ENCODE measurements around the gene ZHX3.

ZHX3 gene

DNA sequence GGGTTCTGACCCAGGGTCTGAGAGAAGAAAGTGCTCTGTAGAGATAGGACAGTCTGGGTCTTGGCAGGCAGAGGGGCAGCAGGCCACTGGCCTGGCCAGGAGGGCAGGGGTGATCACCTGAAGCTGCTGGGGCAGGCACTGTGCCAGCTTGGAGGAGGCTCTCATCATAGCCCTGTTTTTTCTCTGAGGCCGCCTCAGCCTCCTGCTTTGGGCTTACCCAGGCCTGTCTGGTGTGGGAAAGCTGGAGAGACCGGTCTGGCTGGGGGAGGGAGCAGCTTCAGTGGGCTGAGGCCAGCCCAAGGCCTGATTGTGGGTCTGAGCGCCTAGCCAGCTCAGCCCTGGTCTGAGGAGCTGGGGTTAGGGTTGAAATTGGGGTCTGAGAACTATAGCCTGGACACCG lies 26.9 kb upstream of the ZHX3 start:
- Histone ChIP-seq H3K4me2 (ENCODE audit: low read length) (no peak overlapping the region), H3F3A (ENCODE audit: control insufficient read depth, insufficient read depth) (no peaks in the 10 kb centered on the region), H4K20me1 (ENCODE audit: control insufficient read depth, insufficient read depth, low read depth, low read length) (no peaks in the 10 kb centered on the region), H3K9me2 (replicated peaks; ENCODE audit: control insufficient read depth, low read length) (no peaks in the 10 kb centered on the region), H3K27ac (ENCODE audit: low read depth, low read length) (no peak overlapping the region), H3K9me3 (ENCODE audit: control insufficient read depth, insufficient read depth, low read length) (no peaks in the 10 kb centered on the region), H3K4me3 (ENCODE audit: low read length) (no peak overlapping the region), H3K79me2 (ENCODE audit: control insufficient read depth, low read length) (no peaks in the 10 kb centered on the region), H3K4me1 (ENCODE audit: control insufficient read depth, low read length) (peaks cover 13% of the 10 kb centered on the region), H3K27me3 (ENCODE audit: control insufficient read depth, low read length) (no peaks in the 10 kb centered on the region), H3K36me3 (ENCODE audit: control insufficient read depth, low read length) (no peaks in the 10 kb centered on the region)
- TF ChIP-seq, protein P1, sequence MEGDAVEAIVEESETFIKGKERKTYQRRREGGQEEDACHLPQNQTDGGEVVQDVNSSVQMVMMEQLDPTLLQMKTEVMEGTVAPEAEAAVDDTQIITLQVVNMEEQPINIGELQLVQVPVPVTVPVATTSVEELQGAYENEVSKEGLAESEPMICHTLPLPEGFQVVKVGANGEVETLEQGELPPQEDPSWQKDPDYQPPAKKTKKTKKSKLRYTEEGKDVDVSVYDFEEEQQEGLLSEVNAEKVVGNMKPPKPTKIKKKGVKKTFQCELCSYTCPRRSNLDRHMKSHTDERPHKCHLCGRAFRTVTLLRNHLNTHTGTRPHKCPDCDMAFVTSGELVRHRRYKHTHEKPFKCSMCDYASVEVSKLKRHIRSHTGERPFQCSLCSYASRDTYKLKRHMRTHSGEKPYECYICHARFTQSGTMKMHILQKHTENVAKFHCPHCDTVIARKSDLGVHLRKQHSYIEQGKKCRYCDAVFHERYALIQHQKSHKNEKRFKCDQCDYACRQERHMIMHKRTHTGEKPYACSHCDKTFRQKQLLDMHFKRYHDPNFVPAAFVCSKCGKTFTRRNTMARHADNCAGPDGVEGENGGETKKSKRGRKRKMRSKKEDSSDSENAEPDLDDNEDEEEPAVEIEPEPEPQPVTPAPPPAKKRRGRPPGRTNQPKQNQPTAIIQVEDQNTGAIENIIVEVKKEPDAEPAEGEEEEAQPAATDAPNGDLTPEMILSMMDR (IDR thresholded peaks at IDR 0.05; ENCODE audit: low read depth, low read length, poor library complexity, severe bottlenecking): no peak
- TF ChIP-seq EZH2phosphoT487 (IDR thresholded peaks at IDR 0.05; ENCODE audit: borderline replicate concordance, low read length): no peak

DNA sequence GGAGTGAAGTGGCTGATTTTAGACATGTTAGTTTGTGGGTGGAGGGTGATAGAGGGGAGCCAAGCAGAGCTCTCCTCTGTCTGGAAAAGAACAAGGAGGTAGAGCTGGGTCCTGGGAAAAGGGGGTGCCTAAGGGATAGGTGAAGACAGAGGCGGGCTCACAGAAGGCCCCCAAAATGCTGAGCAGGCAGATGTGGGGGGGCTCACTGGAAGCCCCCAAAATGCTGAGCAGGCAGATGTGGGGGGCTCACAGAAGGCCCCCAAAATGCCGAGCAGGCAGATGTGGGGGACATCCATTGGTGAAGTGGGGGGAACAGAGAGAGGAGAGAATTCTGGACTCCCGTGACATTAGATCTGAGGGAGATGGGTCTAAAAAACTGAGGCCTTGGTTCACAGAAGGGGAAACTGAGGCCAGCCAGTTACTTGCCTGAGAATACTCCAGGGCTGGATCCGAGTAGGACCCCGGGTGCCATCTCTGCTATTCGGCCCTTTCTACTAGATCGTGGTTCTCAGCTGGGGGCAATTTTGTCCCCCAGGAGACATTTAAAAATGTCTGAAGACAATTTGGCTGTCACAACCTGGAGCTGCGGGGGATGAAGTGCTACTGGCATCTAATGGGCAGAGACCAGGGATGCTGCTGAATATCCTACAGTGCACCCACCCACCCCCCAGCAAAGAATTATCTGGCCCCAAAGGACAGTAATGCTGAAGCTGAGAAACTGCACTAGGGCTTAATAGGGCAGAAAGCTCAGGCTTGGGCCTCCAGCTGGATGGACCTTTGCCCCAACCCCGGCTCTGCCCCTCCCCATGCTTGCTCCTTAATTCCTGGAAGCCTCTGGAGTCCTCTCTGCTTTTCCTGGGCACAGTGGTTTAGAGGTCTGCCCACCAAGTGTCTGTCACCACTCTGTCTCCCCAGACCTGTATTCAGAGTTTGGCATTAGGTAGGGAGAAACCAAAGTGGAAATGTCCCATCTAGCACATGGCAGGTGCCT lies 25.2 kb upstream of the ZHX3 start:
- Histone ChIP-seq H3K9me2 (replicated peaks; ENCODE audit: control insufficient read depth, low read length) (no peaks in the 10 kb centered on the region), H3K4me3 (ENCODE audit: low read length) (no peak overlapping the region), H3K4me1 (ENCODE audit: control insufficient read depth, low read length) (peaks cover 13% of the 10 kb centered on the region), H3K36me3 (ENCODE audit: control insufficient read depth, low read length) (no peaks in the 10 kb centered on the region), H3K27ac (ENCODE audit: low read depth, low read length) (no peak overlapping the region), H3K27me3 (ENCODE audit: control insufficient read depth, low read length) (no peaks in the 10 kb centered on the region), H3K4me2 (ENCODE audit: low read length) (no peak overlapping the region), H3K9me3 (ENCODE audit: control insufficient read depth, insufficient read depth, low read length) (no peaks in the 10 kb centered on the region), H3F3A (ENCODE audit: control insufficient read depth, insufficient read depth) (no peaks in the 10 kb centered on the region), H4K20me1 (ENCODE audit: control insufficient read depth, insufficient read depth, low read depth, low read length) (no peaks in the 10 kb centered on the region), H3K79me2 (ENCODE audit: control insufficient read depth, low read length) (no peaks in the 10 kb centered on the region)
- no peak for TF ChIP-seq EZH2phosphoT487 (IDR thresholded peaks at IDR 0.05; ENCODE audit: borderline replicate concordance, low read length)
- TF ChIP-seq, protein P1 (IDR thresholded peaks at IDR 0.05; ENCODE audit: low read depth, low read length, poor library complexity, severe bottlenecking): no peak

DNA sequence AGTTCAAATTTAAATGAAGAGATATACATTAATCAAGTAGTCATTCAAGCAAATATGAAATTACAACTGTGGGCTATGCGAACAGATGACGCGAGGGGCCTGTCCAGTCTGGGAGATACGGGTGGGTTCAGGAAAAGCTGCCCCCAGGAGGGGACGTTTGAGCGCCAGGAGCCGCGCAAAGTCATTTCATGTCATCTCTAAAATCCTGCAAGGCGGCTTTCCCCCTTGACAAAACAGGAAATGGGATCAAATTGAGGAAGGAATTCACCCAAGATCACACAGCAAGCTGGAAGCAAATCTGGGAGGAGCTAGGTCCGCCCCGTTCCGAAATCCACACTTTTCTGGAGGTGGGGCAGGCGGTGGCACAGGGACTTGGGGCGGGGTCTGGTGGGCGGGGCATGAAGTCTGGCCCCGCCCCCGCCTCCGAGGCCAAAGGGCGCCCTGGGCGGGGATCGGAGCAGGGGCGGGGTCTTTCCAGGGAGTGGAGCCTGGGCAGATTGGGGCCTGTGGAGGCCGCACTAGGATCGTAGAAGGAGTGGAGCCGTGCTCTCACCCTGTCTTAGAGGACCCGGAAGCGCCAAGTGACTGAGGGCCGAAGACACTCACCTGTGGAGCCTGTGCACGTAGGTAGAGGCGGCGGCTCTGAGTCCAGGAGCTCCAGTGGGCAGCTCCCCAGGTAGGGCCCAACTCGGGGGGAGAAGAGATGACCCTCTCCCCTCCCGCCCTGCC lies 23.0 kb upstream of the ZHX3 start, which contains the start of gene LPIN3:
TSS of gene LPIN3 (plus strand) at position 495 of the 729 bp plus-strand sequence. CDS start 4,983 bp downstream, outside the sequence.
- Histone ChIP-seq H4K20me1 (ENCODE audit: control insufficient read depth, insufficient read depth, low read depth, low read length) (no peaks in the 10 kb centered on the region), H3K4me3 (ENCODE audit: low read length) (peak within 1 kb of the TSS; percentile 69), H3K79me2 (ENCODE audit: control insufficient read depth, low read length) (no peaks in the 10 kb centered on the region), H3K9me2 (replicated peaks; ENCODE audit: control insufficient read depth, low read length) (no peaks in the 10 kb centered on the region), H3K36me3 (ENCODE audit: control insufficient read depth, low read length) (no peaks in the 10 kb centered on the region), H3K27ac (ENCODE audit: low read depth, low read length) (no peak within 1 kb of the TSS), H3F3A (ENCODE audit: control insufficient read depth, insufficient read depth) (no peaks in the 10 kb centered on the region), H3K4me2 (ENCODE audit: low read length) (peak within 1 kb of the TSS; percentile 82), H3K27me3 (ENCODE audit: control insufficient read depth, low read length) (no peaks in the 10 kb centered on the region), H3K4me1 (ENCODE audit: control insufficient read depth, low read length) (peaks cover 13% of the 10 kb centered on the region), H3K9me3 (ENCODE audit: control insufficient read depth, insufficient read depth, low read length) (no peaks in the 10 kb centered on the region)
- TF ChIP-seq EZH2phosphoT487 (IDR thresholded peaks at IDR 0.05; ENCODE audit: borderline replicate concordance, low read length): no peak
- TF ChIP-seq, protein P1 (IDR thresholded peaks at IDR 0.05; ENCODE audit: low read depth, low read length, poor library complexity, severe bottlenecking): peak; percentile 34

Measured in DOHH2 (cell line).